A549 (cell line): Measurements from ENCODE around the gene SWSAP1. TPM values are rescaled to one million over a fixed set of nuclear protein-coding genes. Genes with fewer than 3 reads are reported as not detected.
"Not testable (repeated sequence)": the region's sequence is repeated elsewhere in the genome, so short reads cannot be mapped to it uniquely, and the experiment has no call there.

Source experiments
- ATAC-seq, 2 experiments: fragments of 200-7000 bp in 1 of 2; fragments of >200 bp in 1 of 2; cut with Nextera tagmentation in 1 of 2; cut with Tn5 transposase in 1 of 2; 3 replicates each; pipeline versions ENCODE4 v1.8.0 to v1.9.1; 2018 to 2020; ENCODE audit warnings: mild to moderate bottlenecking in 1 of 2, moderate library complexity in 1 of 2
- CTCF ChIA-PET: fragments of 300-600 bp; sonication (Branson Sonifier 250); formaldehyde crosslinking; extraction: SDS; loops from one replicate; lab custom pipeline; 2021; ENCODE audit warnings: antibody characterized with exemption, inconsistent platforms; lab: Yijun Ruan, JAX
- POLR2A ChIA-PET: fragments of 350-600 bp; formaldehyde crosslinking; extraction: SDS; loops from one replicate; lab custom pipeline; 2021; ENCODE audit warnings: antibody characterized with exemption, inconsistent platforms; lab: Yijun Ruan, JAX
- DNase-seq, 2 experiments: peaks; one replicate each; pipeline versions ENCODE4 v3.0.0 to v3.0.0-alpha.2; 2011 to 2016; ENCODE audit warnings: low read depth in 1 of 2, low spot score in 1 of 2
- FAIRE-seq: peaks from 2 replicates; lab custom pipeline; 2011; peaks lifted over from hg19 to GRCh38; lab: Jason Lieb, UNC
- H3K27ac ChIP-seq, 2 experiments: fragments of >200 bp; sonication (Bioruptor Twin); formaldehyde crosslinking; 3 replicates each; pipeline ENCODE4 v1.5.1; 2016 to 2017
- H3K4me1 ChIP-seq: fragments of >200 bp; sonication (Bioruptor Twin); formaldehyde crosslinking; 3 replicates; pipeline ENCODE4 v1.6.1; 2016
- H3K4me2 ChIP-seq: fragments of >200 bp; sonication (Bioruptor Twin); formaldehyde crosslinking; 3 replicates; pipeline ENCODE4 v1.6.1; 2016
- H3K4me3 ChIP-seq: fragments of >200 bp; sonication (Bioruptor Twin); formaldehyde crosslinking; 3 replicates; pipeline ENCODE4 v1.5.1; 2016
- H3K9me3 ChIP-seq: fragments of >200 bp; sonication (Bioruptor Twin); formaldehyde crosslinking; 3 replicates; pipeline ENCODE4 v1.6.1; 2016
- CBX2 ChIP-seq: fragments of 200-600 bp; sonication (generic); IDR thresholded peaks from 2 replicates; pipeline ENCODE4 v1.6.1; 2016; ENCODE audit warnings: low read depth, mild to moderate bottlenecking, borderline replicate concordance
- CEBPB ChIP-seq, 2 experiments: fragments of >200 bp in 1 of 2; sonication (Bioruptor Twin) in 1 of 2; formaldehyde crosslinking in 1 of 2; IDR thresholded peaks; 2 replicates each; pipeline ENCODE4 v1.6.1; 2012 to 2016
- CHD2 ChIP-seq: fragments of 150-350 bp; IDR thresholded peaks from 2 replicates; pipeline ENCODE4 v1.6.1; 2014; ENCODE audit warnings: low read length; ENCODE audit not compliant: partially characterized antibody
- EHF ChIP-seq: fragments of 250-450 bp; sonication (Bioruptor Pico); IDR thresholded peaks from 2 replicates; pipeline ENCODE4 v1.5.0; 2020; ENCODE audit warnings: mild to moderate bottlenecking
- EHMT2 ChIP-seq: fragments of 200-600 bp; sonication (generic); IDR thresholded peaks from 2 replicates; pipeline ENCODE4 v1.6.1; 2016; ENCODE audit warnings: antibody characterized with exemption, low read depth, mild to moderate bottlenecking, moderate library complexity
- ESRRA ChIP-seq: fragments of 150-350 bp; IDR thresholded peaks from 2 replicates; pipeline ENCODE4 v1.6.1; 2014; ENCODE audit warnings: mild to moderate bottlenecking, low read length, borderline replicate concordance
- FOXS1 ChIP-seq: fragments of 250-450 bp; sonication (Bioruptor Pico); IDR thresholded peaks from 2 replicates; pipeline ENCODE4 v1.5.0; 2020; ENCODE audit warnings: mild to moderate bottlenecking, moderate library complexity
- GATA3 ChIP-seq: IDR thresholded peaks from 2 replicates; pipeline ENCODE4 v1.6.1; 2012; ENCODE audit warnings: borderline replicate concordance
- HEYL ChIP-seq: fragments of 250-450 bp; sonication (Bioruptor Pico); IDR thresholded peaks from 2 replicates; pipeline ENCODE4 v1.8.0; 2021; ENCODE audit warnings: mild to moderate bottlenecking, moderate library complexity
- KDM5A ChIP-seq: fragments of 200-600 bp; sonication (generic); IDR thresholded peaks from 2 replicates; pipeline ENCODE4 v1.6.1; 2016; ENCODE audit warnings: antibody characterized with exemption, mild to moderate bottlenecking
- MAFK ChIP-seq: fragments of 450-650 bp; IDR thresholded peaks from 2 replicates; pipeline ENCODE4 v1.6.1; 2014; ENCODE audit not compliant: partially characterized antibody
- MAZ ChIP-seq: fragments of 150-350 bp; IDR thresholded peaks from 2 replicates; pipeline ENCODE4 v1.6.1; 2014; ENCODE audit warnings: antibody characterized with exemption, low read depth, low read length, borderline replicate concordance
- RARB ChIP-seq: fragments of 250-450 bp; sonication (Bioruptor Pico); IDR thresholded peaks from 2 replicates; pipeline ENCODE4 v1.8.0; 2021; ENCODE audit warnings: mild to moderate bottlenecking, moderate library complexity
- SMC3 ChIP-seq: fragments of >200 bp; sonication (Bioruptor Twin); formaldehyde crosslinking; IDR thresholded peaks from 3 replicates; pipeline ENCODE4 v1.6.1; 2018; ENCODE audit warnings: inconsistent platforms
- ZFP36 ChIP-seq: fragments of 450-650 bp; IDR thresholded peaks from 2 replicates; pipeline ENCODE4 v1.6.1; 2014; ENCODE audit warnings: borderline replicate concordance; ENCODE audit not compliant: partially characterized antibody
- ZSCAN20 ChIP-seq: fragments of 250-450 bp; sonication (Bioruptor Pico); IDR thresholded peaks from 2 replicates; pipeline ENCODE4 v1.8.0; 2022; ENCODE audit warnings: mild to moderate bottlenecking, moderate library complexity
- WGBS: methylation state at CpG from one replicate; pipeline ENCODE4 v1.1.6; 2017; ENCODE audit errors: missing lambda C conversion rate; 5-methylcytosine and 5-hydroxymethylcytosine counted together
- polyA plus RNA-seq, 4 experiments: library from polyadenylated mRNA; depleted of rRNA in 3 of 4; stranded (reverse); fragments of >200 nt; fragmentation: RNase III in 1 of 4; extraction: RNeasy Plus Mini Kit Qiagen cat#74134 plus additional on column Dnase treatment in 1 of 4; gene quantifications; 2 replicates in 3 of 4; 3 replicates in 1 of 4; pipeline ENCODE4 v1.2.3, GENCODE V29; 2011 to 2017
- TF ChIP-seq, protein P1 (sequence below): fragments of >200 bp; sonication (Bioruptor Twin); formaldehyde crosslinking; IDR thresholded peaks from 2 replicates; pipeline ENCODE4 v1.6.1; 2016
- TF ChIP-seq, protein P2 (sequence below): IDR thresholded peaks from 2 replicates; pipeline ENCODE4 v1.6.1; 2012; ENCODE audit warnings: low read depth, borderline replicate concordance
- TF ChIP-seq, protein P3 (sequence below): fragments of 200-600 bp; sonication (generic); IDR thresholded peaks from 2 replicates; pipeline ENCODE4 v1.6.1; 2016; ENCODE audit warnings: antibody characterized with exemption, mild to moderate bottlenecking, moderate library complexity

Gene SWSAP1
- polyA plus RNA-seq, 2 of the 4 experiments (the other 2 are of a cell fraction) = 1.3 to 1.5 TPM

DNA sequence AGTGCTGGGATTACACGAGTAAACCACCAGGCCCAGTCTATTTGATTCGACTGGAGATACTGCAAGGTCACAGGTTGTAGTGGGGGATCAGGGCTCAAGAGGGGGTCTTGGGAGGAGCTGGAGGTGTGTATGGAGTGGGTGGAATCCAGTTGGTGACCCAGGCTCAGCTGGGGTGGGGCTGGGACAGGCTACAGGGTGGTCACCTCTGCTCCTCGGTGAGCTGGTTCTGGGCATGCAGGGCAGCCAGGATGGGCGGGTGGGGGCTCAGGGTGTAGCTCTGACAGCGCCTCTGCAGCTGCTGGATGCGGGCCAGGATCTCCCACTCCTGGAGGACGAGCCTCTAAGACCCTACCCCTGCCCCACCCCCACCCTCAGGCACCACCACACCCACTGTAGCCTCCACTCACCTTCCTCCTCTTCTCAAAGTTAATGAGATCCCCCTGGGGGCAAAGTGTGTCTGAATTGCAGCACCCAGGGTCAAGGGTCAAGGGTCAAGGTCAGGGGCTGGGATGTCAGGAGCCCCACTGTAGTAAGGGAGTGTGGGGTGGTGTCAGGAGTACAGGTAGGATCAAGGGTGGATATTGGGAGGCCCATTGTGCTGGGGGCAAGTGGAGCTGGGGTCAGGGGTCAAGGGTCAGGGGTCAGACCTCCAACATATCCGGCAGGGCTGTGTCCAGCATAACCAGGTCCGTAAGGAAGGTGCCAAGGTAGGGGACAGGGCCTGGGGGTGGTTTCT, 27.5 kb downstream of the SWSAP1 start:
- no peak for TF ChIP-seq EHF
- peak; percentile 63; the same call in 1 of the 2 replicates for TF ChIP-seq ESRRA
- POLR2A ChIA-PET = no interaction called here

DNA sequence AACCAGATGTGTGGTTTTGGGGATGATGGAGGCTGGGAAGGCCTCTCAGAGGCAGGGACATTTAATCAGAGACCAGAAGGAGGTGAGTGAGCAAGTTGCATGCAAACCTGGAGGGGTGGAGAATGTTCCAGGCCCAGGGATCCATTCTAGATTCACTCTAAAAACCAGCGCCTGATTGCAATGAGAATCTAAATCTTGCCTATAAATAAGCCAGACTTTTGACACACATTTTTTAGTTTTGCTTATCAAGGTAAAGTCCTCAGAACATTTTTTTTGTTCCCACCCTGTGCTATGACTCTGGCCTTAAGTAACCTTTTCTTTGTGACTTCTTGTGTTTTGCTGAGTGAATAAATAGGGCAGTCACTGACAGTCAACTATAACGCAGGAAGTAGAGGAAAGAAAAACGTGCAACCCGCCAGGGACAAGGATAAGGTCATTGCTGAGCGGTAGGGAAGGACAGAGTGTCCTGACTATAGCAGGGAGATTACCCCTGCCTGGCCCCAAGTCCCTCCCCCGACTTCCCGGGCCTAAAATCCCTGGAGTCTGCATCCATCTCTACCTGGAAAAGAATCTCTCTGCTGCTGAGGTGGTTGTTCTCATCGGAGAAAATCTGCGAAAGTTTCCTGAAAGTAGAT, 30.2 kb downstream of the SWSAP1 start:
- WGBS = 72% methylated on average over 9 of the region's 9 CpGs
- TF ChIP-seq ZSCAN20 (no peak), CEBPB (IDR thresholded peaks at IDR 0.05) (no peak), MAFK (no peak), ZFP36 (no peak), ESRRA (no peak), SMC3 (no peak), KDM5A (no peak), EHMT2 (no peak)
- TF ChIP-seq, protein P1, sequence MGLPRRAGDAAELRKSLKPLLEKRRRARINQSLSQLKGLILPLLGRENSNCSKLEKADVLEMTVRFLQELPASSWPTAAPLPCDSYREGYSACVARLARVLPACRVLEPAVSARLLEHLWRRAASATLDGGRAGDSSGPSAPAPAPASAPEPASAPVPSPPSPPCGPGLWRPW = no peak
- Histone ChIP-seq H3K27ac (no peak overlapping the region), H3K9me3 (no peaks in the 10 kb centered on the region), H3K4me2 (no peak overlapping the region), H3K4me1 (no peaks in the 10 kb centered on the region), H3K4me3 (no peak overlapping the region)
- POLR2A ChIA-PET = no interaction called here
- no peak for DNase-seq
- FAIRE-seq = no peak
- ATAC-seq = no peak; a peak in 1 of 6 replicates
- CTCF ChIA-PET = no interaction called here

More for the DNA sequence above, 27.5 kb downstream of the SWSAP1 start:
- DNase-seq = no peak
- CTCF ChIA-PET = interaction anchor here (0.9 to 3.6 kb wide), 3 partner anchors 20 to 80 kb away, joined by 4 to 26 read pairs (median 4); partner anchors contain the start of genes EPOR, ODAD3 and PRKCSH
- no peak overlapping the region for H3K27ac ChIP-seq
- no peak overlapping the region for H3K4me3 ChIP-seq
- no peaks in the 10 kb centered on the region for H3K4me1 ChIP-seq
- WGBS = 74% methylated on average over 5 of the region's 9 CpGs
- H3K9me3 ChIP-seq = no peaks in the 10 kb centered on the region
- no peak overlapping the region for H3K4me2 ChIP-seq
- FAIRE-seq = no peak
- no peak; a peak in 1 of 6 replicates for ATAC-seq

DNA sequence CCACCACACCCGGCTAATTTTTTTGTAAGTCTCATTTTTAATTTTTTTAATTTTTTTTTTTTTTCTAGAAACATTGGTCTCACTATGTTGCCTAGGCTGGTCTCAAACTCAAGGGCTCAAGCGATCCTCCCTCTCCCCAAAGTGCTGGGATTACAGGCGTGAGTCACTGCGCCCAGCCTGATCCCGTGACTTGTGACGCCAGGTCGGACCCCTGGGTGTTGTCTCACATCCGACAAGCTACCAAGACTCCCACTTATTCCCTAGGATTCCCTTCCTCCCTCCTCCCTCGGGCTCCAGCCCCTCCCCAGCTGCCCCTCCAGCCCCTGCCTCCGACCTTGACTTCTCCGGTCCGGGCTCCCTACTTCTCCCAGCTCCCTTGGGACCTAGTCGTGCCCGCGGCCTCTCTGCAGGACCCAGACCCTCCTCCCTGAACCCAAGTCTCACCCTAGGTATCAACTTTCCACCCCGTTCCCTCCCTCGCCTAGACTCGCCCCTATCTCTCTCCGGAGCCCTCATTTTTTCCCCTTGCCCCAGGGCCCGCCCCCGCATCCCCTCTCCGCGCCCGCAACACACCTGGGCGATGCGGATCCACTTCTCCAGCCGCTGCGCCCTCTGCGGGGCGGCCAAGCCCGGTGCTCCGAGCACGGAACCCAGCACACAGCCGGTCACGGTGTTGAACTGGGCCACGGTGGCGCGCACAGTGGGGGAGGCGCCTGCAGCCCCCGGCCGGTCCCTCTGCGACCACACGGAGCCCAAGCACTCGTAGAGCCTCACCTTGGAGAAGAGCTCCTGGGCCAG, 31.6 kb downstream of the SWSAP1 start:
- ATAC-seq (no peak), FAIRE-seq (no peak), DNase-seq (no peak)
- CTCF ChIA-PET = interaction anchor here (0.6 to 1.8 kb wide), 4 partner anchors 15 to 154 kb away, joined by 3 to 4 read pairs (median 4); no protein-coding TSS in a partner anchor
- TF ChIP-seq RARB (CRISPR knock-in tag) (no peak), MAFK (no peak), GATA3 (no peak), MAZ (no peak), FOXS1 (CRISPR knock-in tag) (no peak), CHD2 (no peak), CBX2 (no peak), HEYL (CRISPR knock-in tag) (no peak)
- TF ChIP-seq, protein P2, sequence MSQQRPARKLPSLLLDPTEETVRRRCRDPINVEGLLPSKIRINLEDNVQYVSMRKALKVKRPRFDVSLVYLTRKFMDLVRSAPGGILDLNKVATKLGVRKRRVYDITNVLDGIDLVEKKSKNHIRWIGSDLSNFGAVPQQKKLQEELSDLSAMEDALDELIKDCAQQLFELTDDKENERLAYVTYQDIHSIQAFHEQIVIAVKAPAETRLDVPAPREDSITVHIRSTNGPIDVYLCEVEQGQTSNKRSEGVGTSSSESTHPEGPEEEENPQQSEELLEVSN = no peak
- TF ChIP-seq, protein P3, sequence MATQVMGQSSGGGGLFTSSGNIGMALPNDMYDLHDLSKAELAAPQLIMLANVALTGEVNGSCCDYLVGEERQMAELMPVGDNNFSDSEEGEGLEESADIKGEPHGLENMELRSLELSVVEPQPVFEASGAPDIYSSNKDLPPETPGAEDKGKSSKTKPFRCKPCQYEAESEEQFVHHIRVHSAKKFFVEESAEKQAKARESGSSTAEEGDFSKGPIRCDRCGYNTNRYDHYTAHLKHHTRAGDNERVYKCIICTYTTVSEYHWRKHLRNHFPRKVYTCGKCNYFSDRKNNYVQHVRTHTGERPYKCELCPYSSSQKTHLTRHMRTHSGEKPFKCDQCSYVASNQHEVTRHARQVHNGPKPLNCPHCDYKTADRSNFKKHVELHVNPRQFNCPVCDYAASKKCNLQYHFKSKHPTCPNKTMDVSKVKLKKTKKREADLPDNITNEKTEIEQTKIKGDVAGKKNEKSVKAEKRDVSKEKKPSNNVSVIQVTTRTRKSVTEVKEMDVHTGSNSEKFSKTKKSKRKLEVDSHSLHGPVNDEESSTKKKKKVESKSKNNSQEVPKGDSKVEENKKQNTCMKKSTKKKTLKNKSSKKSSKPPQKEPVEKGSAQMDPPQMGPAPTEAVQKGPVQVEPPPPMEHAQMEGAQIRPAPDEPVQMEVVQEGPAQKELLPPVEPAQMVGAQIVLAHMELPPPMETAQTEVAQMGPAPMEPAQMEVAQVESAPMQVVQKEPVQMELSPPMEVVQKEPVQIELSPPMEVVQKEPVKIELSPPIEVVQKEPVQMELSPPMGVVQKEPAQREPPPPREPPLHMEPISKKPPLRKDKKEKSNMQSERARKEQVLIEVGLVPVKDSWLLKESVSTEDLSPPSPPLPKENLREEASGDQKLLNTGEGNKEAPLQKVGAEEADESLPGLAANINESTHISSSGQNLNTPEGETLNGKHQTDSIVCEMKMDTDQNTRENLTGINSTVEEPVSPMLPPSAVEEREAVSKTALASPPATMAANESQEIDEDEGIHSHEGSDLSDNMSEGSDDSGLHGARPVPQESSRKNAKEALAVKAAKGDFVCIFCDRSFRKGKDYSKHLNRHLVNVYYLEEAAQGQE = no peak
- no peak overlapping the region for H3K4me2 ChIP-seq
- 89% methylated on average over 25 of the region's 44 CpGs for WGBS
- H3K4me1 ChIP-seq = no peaks in the 10 kb centered on the region
- H3K9me3 ChIP-seq = no peaks in the 10 kb centered on the region
- POLR2A ChIA-PET = no interaction called here
- H3K4me3 ChIP-seq = no peak overlapping the region
- no peak overlapping the region for H3K27ac ChIP-seq

DNA sequence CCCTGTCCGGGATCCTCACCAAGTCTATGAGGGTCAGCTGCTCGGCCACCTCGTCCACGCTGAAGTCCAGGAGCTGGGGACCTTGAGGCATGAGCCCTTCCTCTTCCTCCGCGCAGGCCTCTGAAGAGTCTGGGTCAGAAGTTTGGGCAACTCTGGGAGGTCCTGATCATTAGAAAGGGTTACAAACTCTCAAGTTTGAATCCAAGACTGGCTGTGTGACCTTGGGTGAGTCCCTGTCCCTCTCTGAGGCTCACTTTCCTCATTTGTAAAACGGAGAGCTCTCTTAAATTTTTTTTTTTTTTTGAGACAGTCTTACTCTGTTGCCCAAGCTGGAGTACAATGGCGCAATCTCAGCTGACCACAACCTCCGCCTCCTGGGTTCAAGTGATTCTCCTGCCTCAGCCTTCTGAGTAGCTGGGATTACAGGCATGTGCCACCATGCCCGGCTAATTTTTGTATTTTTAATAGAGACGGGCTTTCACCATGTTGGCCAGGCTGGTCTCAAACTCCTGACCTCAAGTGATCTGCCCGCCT, 32.3 kb downstream of the SWSAP1 start:
- 88% methylated on average over 12 of the region's 12 CpGs for WGBS
- H3K9me3 ChIP-seq, H3K4me2 ChIP-seq, H3K4me3 ChIP-seq, DNase-seq, FAIRE-seq, ATAC-seq, H3K4me1 ChIP-seq, H3K27ac ChIP-seq, POLR2A ChIA-PET: not testable (repeated sequence)
- CTCF ChIA-PET = interaction anchor here (0.6 to 1.8 kb wide), 6 partner anchors 13 to 154 kb away, joined by 3 to 4 read pairs (median 3); no protein-coding TSS in a partner anchor
